Activated B cell treated with CpG ODN at 0.5 μM for 24 hours (primary cell): ENCODE measurements around the gene MPG. TPM values are rescaled to one million over a fixed set of nuclear protein-coding genes. Genes with fewer than 3 reads are reported as not detected.

Source experiments
- ATAC-seq: fragments of 200-7000 bp; cut with Tn5 transposase; one replicate; pipeline ENCODE4 v1.10.0; 2021; ENCODE audit warnings: low read depth, mild to moderate bottlenecking, moderate library complexity
- CTCF ChIA-PET: fragments of 350-600 bp; sonication (Branson Sonifier 250); formaldehyde crosslinking; loops from one replicate; lab custom pipeline; 2021; ENCODE audit warnings: antibody characterized with exemption; lab: Charles Lee
- POLR2A ChIA-PET: fragments of 350-600 bp; sonication (Branson Sonifier 250); formaldehyde crosslinking; loops from one replicate; lab custom pipeline; 2021; ENCODE audit warnings: antibody characterized with exemption; lab: Charles Lee
- DNase-seq: peaks from one replicate; pipeline ENCODE4 v3.0.0; 2022
- H3K27ac Mint-ChIP-seq: one replicate; pipeline ENCODE4 v1.8.0; 2020; ENCODE audit warnings: mixed read lengths
- H3K27me3 Mint-ChIP-seq: one replicate; pipeline ENCODE4 v1.8.0; 2021; ENCODE audit warnings: mixed read lengths
- H3K36me3 Mint-ChIP-seq: one replicate; pipeline ENCODE4 v1.8.0; 2021; ENCODE audit warnings: low read depth, mixed read lengths
- H3K4me1 Mint-ChIP-seq: one replicate; pipeline ENCODE4 v1.8.0; 2021; ENCODE audit warnings: mixed read lengths
- H3K4me3 Mint-ChIP-seq: one replicate; pipeline ENCODE4 v1.8.0; 2020; ENCODE audit warnings: mild to moderate bottlenecking, mixed read lengths
- H3K9me3 Mint-ChIP-seq: one replicate; pipeline ENCODE4 v1.8.0; 2020; ENCODE audit warnings: mixed read lengths
- intact Hi-C: fragments of 100-400 bp; cut with micrococcal nuclease; formaldehyde crosslinking; loops from one replicate; pipeline ENCODE4 v1.15.1; 2024
- total RNA-seq: library from RNA; stranded (reverse); gene quantifications from 2 replicates; pipeline ENCODE4 v1.2.3, GENCODE V29; 2022
- TF ChIP-seq, protein P1 (sequence below): fragments of 200-600 bp; IDR thresholded peaks from one replicate; pipeline ENCODE4 v1.8.0; 2022; ENCODE audit warnings: antibody characterized with exemption, mild to moderate bottlenecking

MPG gene
- total RNA-seq, 1 donor from 2014 or later = 51.7 TPM

DNA sequence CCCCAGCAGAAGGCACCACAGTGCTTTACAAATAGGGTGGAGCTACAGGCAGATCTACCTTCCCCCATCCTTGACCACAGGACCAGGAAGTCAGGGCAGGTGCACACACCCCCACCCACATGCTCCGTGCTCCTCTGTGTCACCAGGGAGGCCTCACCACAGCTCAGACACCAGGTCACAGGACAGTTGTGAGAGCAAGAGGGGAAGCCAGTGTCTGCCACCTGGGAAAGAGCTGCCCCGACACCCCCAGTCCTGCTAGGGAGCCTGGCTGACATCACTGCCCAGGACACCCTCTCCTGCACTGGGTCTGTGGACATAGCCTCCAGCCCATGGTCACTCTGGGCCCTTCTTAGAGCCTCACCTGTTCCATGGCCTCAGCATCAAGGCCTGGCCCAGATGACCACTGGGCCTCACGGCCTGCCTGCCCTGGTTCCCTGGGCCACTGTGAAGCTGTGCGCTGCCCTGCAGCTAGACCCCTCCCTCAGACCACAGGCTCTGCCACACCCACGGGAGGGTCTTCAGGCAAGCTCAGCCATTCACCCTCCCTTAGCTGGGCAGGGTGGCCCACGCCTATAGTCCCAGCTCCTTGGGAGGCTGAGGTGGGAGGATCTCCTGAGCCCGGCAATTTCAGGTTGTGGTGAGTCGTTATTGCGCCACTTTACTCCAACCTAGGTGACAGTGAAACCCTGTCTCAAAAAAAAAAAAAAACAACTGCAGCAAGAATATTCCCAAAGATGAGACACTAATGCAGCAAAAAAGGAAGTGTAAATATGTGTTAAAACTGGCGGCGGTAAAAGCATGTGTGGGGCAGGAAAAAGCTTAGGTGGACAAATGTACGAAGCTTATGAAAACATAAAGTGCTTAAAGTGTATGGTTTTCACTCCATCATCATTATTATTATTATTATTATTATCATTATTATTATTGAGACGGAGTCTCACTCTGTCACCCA is 38.8 kb upstream of the MPG start:
- peak overlapping the region; percentile 95 for H3K27ac Mint-ChIP-seq
- ATAC-seq (peak; percentile 86), DNase-seq (peak; percentile 61)
- peaks cover 65% of the 10 kb centered on the region for H3K4me1 Mint-ChIP-seq
- ChIA-PET CTCF (interaction anchor here (1.4 to 2.7 kb wide), 4 partner anchors 14 to 58 kb away, joined by 3 to 12 read pairs (median 10); partner anchors contain the start of genes POLR3K and SNRNP25), POLR2A (interaction anchor here (0.7 to 2.9 kb wide), 6 partner anchors 14 to 322 kb away, joined by 4 to 50 read pairs (median 7); partner anchors contain the start of genes FAM234A, MPG, POLR3K and SNRNP25)
- intact Hi-C loops = loop anchor here (1.0 kb wide), 1 partner anchor 14 kb away; the partner anchor contains the start of genes POLR3K and SNRNP25
- H3K9me3 Mint-ChIP-seq = no peaks in the 10 kb centered on the region
- TF ChIP-seq, protein P1, sequence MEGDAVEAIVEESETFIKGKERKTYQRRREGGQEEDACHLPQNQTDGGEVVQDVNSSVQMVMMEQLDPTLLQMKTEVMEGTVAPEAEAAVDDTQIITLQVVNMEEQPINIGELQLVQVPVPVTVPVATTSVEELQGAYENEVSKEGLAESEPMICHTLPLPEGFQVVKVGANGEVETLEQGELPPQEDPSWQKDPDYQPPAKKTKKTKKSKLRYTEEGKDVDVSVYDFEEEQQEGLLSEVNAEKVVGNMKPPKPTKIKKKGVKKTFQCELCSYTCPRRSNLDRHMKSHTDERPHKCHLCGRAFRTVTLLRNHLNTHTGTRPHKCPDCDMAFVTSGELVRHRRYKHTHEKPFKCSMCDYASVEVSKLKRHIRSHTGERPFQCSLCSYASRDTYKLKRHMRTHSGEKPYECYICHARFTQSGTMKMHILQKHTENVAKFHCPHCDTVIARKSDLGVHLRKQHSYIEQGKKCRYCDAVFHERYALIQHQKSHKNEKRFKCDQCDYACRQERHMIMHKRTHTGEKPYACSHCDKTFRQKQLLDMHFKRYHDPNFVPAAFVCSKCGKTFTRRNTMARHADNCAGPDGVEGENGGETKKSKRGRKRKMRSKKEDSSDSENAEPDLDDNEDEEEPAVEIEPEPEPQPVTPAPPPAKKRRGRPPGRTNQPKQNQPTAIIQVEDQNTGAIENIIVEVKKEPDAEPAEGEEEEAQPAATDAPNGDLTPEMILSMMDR = no peak
- no peaks in the 10 kb centered on the region for H3K27me3 Mint-ChIP-seq
- peaks cover 25% of the 10 kb centered on the region for H3K36me3 Mint-ChIP-seq
- H3K4me3 Mint-ChIP-seq = peak overlapping the region; percentile 57

- peaks cover 41% of the 10 kb centered on the region for H3K4me1 Mint-ChIP-seq
- ChIA-PET POLR2A (interaction anchor here (1.2 kb wide), 1 partner anchor 12 kb away, joined by 3 read pairs; the partner anchor contains the start of gene SNRNP25), CTCF (no interaction called here)
- no peaks in the 10 kb centered on the region for H3K27me3 Mint-ChIP-seq
- H3K36me3 Mint-ChIP-seq = peaks cover 47% of the 10 kb centered on the region
- no peaks in the 10 kb centered on the region for H3K9me3 Mint-ChIP-seq
- intact Hi-C loops = no loop called here
- H3K4me3 Mint-ChIP-seq = no peak overlapping the region
- TF ChIP-seq, protein P1 = no peak
- no peak for DNase-seq
- H3K27ac Mint-ChIP-seq = peak overlapping the region; percentile 43
- ATAC-seq = no peak
Observed at GRCh38 chr16:41439-42068, 36.5 kb upstream of the MPG start.

DNA sequence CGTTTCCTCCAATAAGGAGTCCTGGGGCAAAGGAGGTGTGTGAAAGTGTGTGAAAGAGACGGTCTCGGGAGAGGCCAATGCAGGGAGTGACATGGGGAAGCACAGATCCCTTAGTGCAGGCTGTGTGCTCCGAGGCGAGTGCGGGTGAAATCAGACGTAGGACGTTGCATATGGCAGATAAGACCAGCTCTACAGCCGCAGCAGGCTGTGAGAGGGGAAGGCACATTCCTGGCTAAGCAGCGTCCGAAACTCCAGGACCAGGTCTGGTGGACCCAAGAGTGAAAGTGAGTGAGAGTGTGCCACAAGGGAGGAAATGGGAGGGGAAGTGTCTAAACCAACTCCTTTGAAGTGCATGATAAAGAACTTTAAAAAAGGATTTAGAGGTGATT is 36.0 kb upstream of the MPG start:
- H3K36me3 Mint-ChIP-seq = peaks cover 48% of the 10 kb centered on the region
- ChIA-PET POLR2A (no interaction called here), CTCF (no interaction called here)
- H3K27ac Mint-ChIP-seq = peak overlapping the region; percentile 43
- no peaks in the 10 kb centered on the region for H3K27me3 Mint-ChIP-seq
- H3K4me1 Mint-ChIP-seq = peaks cover 36% of the 10 kb centered on the region
- DNase-seq = no peak
- no peaks in the 10 kb centered on the region for H3K9me3 Mint-ChIP-seq
- no peak overlapping the region for H3K4me3 Mint-ChIP-seq
- TF ChIP-seq, protein P1 = no peak
- intact Hi-C loops = no loop called here
- no peak for ATAC-seq

- ChIA-PET POLR2A (no interaction called here), CTCF (no interaction called here)
- ATAC-seq = no peak
- no peak overlapping the region for H3K27ac Mint-ChIP-seq
- H3K9me3 Mint-ChIP-seq = no peaks in the 10 kb centered on the region
- peaks cover 30% of the 10 kb centered on the region for H3K4me1 Mint-ChIP-seq
- TF ChIP-seq, protein P1 = no peak
- H3K27me3 Mint-ChIP-seq = no peaks in the 10 kb centered on the region
- intact Hi-C loops = no loop called here
- no peak for DNase-seq
- H3K36me3 Mint-ChIP-seq = peaks cover 53% of the 10 kb centered on the region
- no peak overlapping the region for H3K4me3 Mint-ChIP-seq
Observed at GRCh38 chr16:42691-43090, 35.3 kb upstream of the MPG start.

GRCh38 chr16:43294-43693 is 34.7 kb upstream of the MPG start:
- ATAC-seq = no peak
- no peaks in the 10 kb centered on the region for H3K9me3 Mint-ChIP-seq
- TF ChIP-seq, protein P1 = no peak
- intact Hi-C loops = no loop called here
- no peak overlapping the region for H3K4me3 Mint-ChIP-seq
- peaks cover 56% of the 10 kb centered on the region for H3K36me3 Mint-ChIP-seq
- POLR2A ChIA-PET = interaction anchor here (2.4 kb wide), 1 partner anchor 10 kb away, joined by 15 read pairs; the partner anchor contains the start of genes POLR3K and SNRNP25
- no peak overlapping the region for H3K27ac Mint-ChIP-seq
- no peaks in the 10 kb centered on the region for H3K27me3 Mint-ChIP-seq
- peaks cover 24% of the 10 kb centered on the region for H3K4me1 Mint-ChIP-seq
- DNase-seq = no peak
- CTCF ChIA-PET = no interaction called here
